Endothelial cell of umbilical vein (primary cell): ENCODE measurements around the gene ABCC1. TPM values are rescaled to one million over a fixed set of nuclear protein-coding genes. Genes with fewer than 3 reads are reported as not detected.
"Not testable (repeated sequence)": the region's sequence is repeated elsewhere in the genome, so short reads cannot be mapped to it uniquely, and the experiment has no call there.

ENCODE experiments used
- BruUV-seq: library from RNA; stranded (reverse); fragments of 400-500 nt; replicated peaks from 2 replicates; lab custom pipeline; 2021; lab: Mats Ljungman, UMichigan
- CTCF ChIA-PET: fragments of 300-600, 350-600 bp; sonication (Branson Sonifier 250); formaldehyde crosslinking; loops from one replicate; lab custom pipeline; 2021; ENCODE audit warnings: antibody characterized with exemption, inconsistent platforms; lab: Charles Lee
- POLR2A ChIA-PET: fragments of 300-600, 350-600 bp; sonication (Branson Sonifier 250); formaldehyde crosslinking; loops from one replicate; lab custom pipeline; 2021; ENCODE audit warnings: antibody characterized with exemption, inconsistent platforms; lab: Charles Lee
- DNase-seq: peaks from one replicate; pipeline ENCODE4 v3.0.0-alpha.2; 2011; ENCODE audit warnings: low read depth, low spot score
- FAIRE-seq: peaks from 2 replicates; lab custom pipeline; 2011; peaks lifted over from hg19 to GRCh38; lab: Jason Lieb, UNC
- H2AFZ ChIP-seq: 2 replicates; pipeline ENCODE4 v1.6.0; 2012; ENCODE audit warnings: low read depth, low read length, control low read depth, inconsistent platforms
- H3K27ac ChIP-seq: 2 replicates; pipeline ENCODE4 v1.5.1; 2011; ENCODE audit warnings: low read depth, mild to moderate bottlenecking, control low read depth, low read length, moderate library complexity; ENCODE audit not compliant: insufficient read depth
- H3K27me3 ChIP-seq, 2 experiments: 2 replicates each; pipeline versions ENCODE4 v1.6.0 to v1.6.1; 2011; ENCODE audit warnings: low read length in 2 of 2, mixed read lengths in 1 of 2; ENCODE audit not compliant: control insufficient read depth in 2 of 2, insufficient read depth in 2 of 2
- H3K36me3 ChIP-seq, 2 experiments: 2 replicates in 1 of 2; 3 replicates in 1 of 2; pipeline ENCODE4 v1.5.1; 2011; ENCODE audit warnings: low read length in 2 of 2, mild to moderate bottlenecking in 1 of 2, moderate library complexity in 1 of 2; ENCODE audit not compliant: control insufficient read depth in 2 of 2, insufficient read depth in 2 of 2; ENCODE audit errors: extremely low read depth in 1 of 2
- H3K4me1 ChIP-seq: 3 replicates; pipeline ENCODE4 v1.5.1; 2011; ENCODE audit warnings: mild to moderate bottlenecking, low read length; ENCODE audit not compliant: control insufficient read depth, insufficient read depth; ENCODE audit errors: extremely low read depth
- H3K4me2 ChIP-seq: 2 replicates; pipeline ENCODE4 v1.6.1; 2011; ENCODE audit warnings: low read length, control low read depth, mixed read lengths; ENCODE audit not compliant: insufficient read depth
- H3K4me3 ChIP-seq, 3 experiments: fragments of 200-600 bp in 1 of 3; sonication (generic), shearing (Covaris generic) in 1 of 3; replicated peaks in 1 of 3; 2 replicates each; pipeline ENCODE4 v1.5.1; 2011 to 2016; ENCODE audit warnings: control low read depth in 3 of 3, low read length in 3 of 3, mild to moderate bottlenecking in 2 of 3, inconsistent platforms in 1 of 3, low read depth in 1 of 3, moderate library complexity in 1 of 3; ENCODE audit not compliant: insufficient read depth in 1 of 3
- H3K79me2 ChIP-seq: 2 replicates; pipeline ENCODE4 v1.6.0; 2012; ENCODE audit warnings: low read length, inconsistent platforms; ENCODE audit not compliant: control insufficient read depth, insufficient read depth
- H3K9ac ChIP-seq: replicated peaks from 2 replicates; pipeline ENCODE3; 2011; ENCODE audit warnings: low read length, control low read depth; ENCODE audit not compliant: insufficient read depth; ENCODE audit errors: extremely low read depth
- H3K9me1 ChIP-seq: replicated peaks from 3 replicates; pipeline ENCODE4 v1.6.0; 2011; ENCODE audit warnings: mild to moderate bottlenecking, low read length; ENCODE audit not compliant: control insufficient read depth, insufficient read depth; ENCODE audit errors: extremely low read depth
- H3K9me3 ChIP-seq: replicated peaks from 2 replicates; pipeline ENCODE4 v1.5.1; 2012; ENCODE audit warnings: low read length, inconsistent platforms; ENCODE audit not compliant: control insufficient read depth, insufficient read depth
- H4K20me1 ChIP-seq: replicated peaks from 2 replicates; pipeline ENCODE3; 2011; ENCODE audit warnings: mild to moderate bottlenecking, low read length; ENCODE audit not compliant: control insufficient read depth, insufficient read depth; ENCODE audit errors: extremely low read depth
- CTCF ChIP-seq, 2 donors: IDR thresholded peaks; 1 replicate in 1 of 2; 2 replicates in 1 of 2; pipeline ENCODE4 v1.5.1; 2011; ENCODE audit warnings: low read length in 2 of 2, mild to moderate bottlenecking in 2 of 2, moderate library complexity in 2 of 2, control low read depth in 1 of 2, inconsistent platforms in 1 of 2, low read depth in 1 of 2; ENCODE audit not compliant: insufficient read depth in 1 of 2; ENCODE audit errors: extremely low read depth in 1 of 2
- EZH2 ChIP-seq: IDR thresholded peaks from 2 replicates; pipeline ENCODE4 v1.6.1; 2012; ENCODE audit warnings: borderline replicate concordance, low read depth, mild to moderate bottlenecking, moderate library complexity, low read length, inconsistent platforms; ENCODE audit not compliant: severe bottlenecking
- FOS ChIP-seq: IDR thresholded peaks from 2 replicates; pipeline ENCODE4 v1.6.1; 2011; ENCODE audit warnings: mild to moderate bottlenecking, low read length, moderate library complexity, borderline replicate concordance; ENCODE audit not compliant: insufficient read depth
- GATA2 ChIP-seq: IDR thresholded peaks from 2 replicates; pipeline ENCODE4 v1.7.0; 2011; ENCODE audit warnings: low read depth, mild to moderate bottlenecking, moderate library complexity, mixed read lengths, low read length; ENCODE audit not compliant: insufficient read length, insufficient read depth
- JUN ChIP-seq: IDR thresholded peaks from 2 replicates; pipeline ENCODE4 v1.6.1; 2011; ENCODE audit warnings: borderline replicate concordance, low read depth; ENCODE audit not compliant: insufficient read length, insufficient read depth
- MYC ChIP-seq: IDR thresholded peaks from one replicate; pipeline ENCODE4 v1.6.1; 2011; ENCODE audit warnings: mild to moderate bottlenecking, low read depth, low read length
- POLR2AphosphoS5 ChIP-seq: IDR thresholded peaks from 2 replicates; pipeline ENCODE4 v1.6.1; 2012; ENCODE audit warnings: low read depth, mild to moderate bottlenecking, control low read depth, low read length, moderate library complexity; ENCODE audit not compliant: insufficient read depth
- dilution Hi-C: fragments of 300-500 bp; cut with MboI; formaldehyde crosslinking; loops from one replicate; pipeline ENCODE4 v1.15.0; 2019; ENCODE audit warnings: low sequenced_read_pairs; ENCODE audit not compliant: extremely low pct_ligation_motif_present
- intact Hi-C: fragments of 100-400 bp; cut with micrococcal nuclease; formaldehyde crosslinking; loops from one replicate; pipeline ENCODE4 v1.10.0; 2022
- polyA plus RNA-seq, 4 experiments: library from polyadenylated mRNA; depleted of rRNA in 3 of 4; stranded (reverse) in 3 of 4; unstranded in 1 of 4; fragments of >200 nt; gene quantifications; 2 replicates each; pipeline versions ENCODE4 v1.2.1 to v1.2.3, GENCODE V29; 2011 to 2012; ENCODE audit warnings: missing spikeins in 1 of 4
- total RNA-seq: library from RNA; stranded (reverse); gene quantifications from 2 replicates; pipeline ENCODE4 v1.2.3, GENCODE V29; 2021

Gene ABCC1
- total and polyA plus RNA-seq, 2 donors (not counting 3 experiments of a cell fraction or from before 2014, with no cell fraction given): 46.1 to 89.2 TPM

DNA sequence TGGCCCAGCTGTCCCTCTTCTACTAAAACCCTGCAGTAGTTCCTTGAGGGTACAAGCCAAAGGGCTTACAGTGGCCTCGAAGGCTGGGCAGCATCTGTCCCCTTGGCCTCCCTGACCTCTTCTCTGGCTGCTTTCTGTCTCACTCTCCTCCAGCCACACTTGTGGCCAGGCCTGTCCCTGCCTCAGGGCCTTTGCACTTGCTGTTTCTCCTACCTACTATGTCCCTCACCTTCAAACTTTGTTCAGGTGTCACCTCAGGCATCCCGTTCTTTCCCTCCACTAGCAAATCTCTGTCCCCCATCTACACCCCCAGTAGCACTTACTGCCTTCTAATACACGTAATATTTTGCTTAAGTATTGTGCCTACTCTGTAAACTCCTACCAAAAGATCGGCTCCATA is 6.0 kb downstream of the ABCC1 start:
- no peaks in the 10 kb centered on the region for H3K27me3 ChIP-seq
- no peak overlapping the region for H3K27ac ChIP-seq
- dilution Hi-C loops (no loop called here), intact Hi-C loops (no loop called here)
- no peak overlapping the region for H3K4me2 ChIP-seq
- H3K4me1 ChIP-seq: peaks cover 26% of the 10 kb centered on the region
- no peak overlapping the region for H3K4me3 ChIP-seq
- H3K9me3 ChIP-seq: no peaks in the 10 kb centered on the region
- no peak for FAIRE-seq
- no peak overlapping the region for H3K9ac ChIP-seq
- no peak for TF ChIP-seq JUN
- TF ChIP-seq MYC: no peak
- no peak for TF ChIP-seq POLR2AphosphoS5
- no peak for TF ChIP-seq GATA2
- TF ChIP-seq EZH2: no peak
- no peak for TF ChIP-seq CTCF (IDR thresholded peaks at IDR 0.05; ENCODE audit: extremely low read depth in 1 of 2, insufficient read depth in 1 of 2, low read depth in 1 of 2, low read length in 2 of 2)
- TF ChIP-seq FOS: no peak
- H3K79me2 ChIP-seq: peaks cover 100% of the 10 kb centered on the region
- DNase-seq: no peak
- ChIA-PET POLR2A (no interaction called here), CTCF (no interaction called here)
- BruUV-seq: no TSS peak
- H3K9me1 ChIP-seq: no peaks in the 10 kb centered on the region
- H3K36me3 ChIP-seq: no peaks in the 10 kb centered on the region
- H4K20me1 ChIP-seq: peaks cover 3% of the 10 kb centered on the region
- H2AFZ ChIP-seq: no peak overlapping the region

GRCh38 chr16:15956106-15956505 is 6.7 kb downstream of the ABCC1 start:
- BruUV-seq, H4K20me1 ChIP-seq, H3K9me3 ChIP-seq: not testable (repeated sequence)

More at GRCh38 chr16:15956106-15956505, 6.7 kb downstream of the ABCC1 start:
- H3K27ac ChIP-seq, H3K9me1 ChIP-seq, H2AFZ ChIP-seq, H3K4me3 ChIP-seq, intact Hi-C loops, H3K9ac ChIP-seq, dilution Hi-C loops, FAIRE-seq, H3K36me3 ChIP-seq, DNase-seq, H3K27me3 ChIP-seq, POLR2A ChIA-PET, H3K4me2 ChIP-seq: not testable (repeated sequence)
- Histone ChIP-seq H3K79me2 (peaks cover 100% of the 10 kb centered on the region), H3K4me1 (peaks cover 28% of the 10 kb centered on the region)
- CTCF ChIA-PET: interaction anchor here (1.6 to 2.2 kb wide), 2 partner anchors 11 to 81 kb away, joined by 6 to 9 read pairs; no protein-coding TSS in a partner anchor
